ENCODE measurements around the gene C15orf39. TPM values are rescaled to one million over a fixed set of nuclear protein-coding genes. Genes with fewer than 3 reads are reported as not detected.

The C15orf39 gene
- total and polyA plus RNA-seq, 2 experiments from 2014 or later = 13.4 to 54.1 TPM

DNA sequence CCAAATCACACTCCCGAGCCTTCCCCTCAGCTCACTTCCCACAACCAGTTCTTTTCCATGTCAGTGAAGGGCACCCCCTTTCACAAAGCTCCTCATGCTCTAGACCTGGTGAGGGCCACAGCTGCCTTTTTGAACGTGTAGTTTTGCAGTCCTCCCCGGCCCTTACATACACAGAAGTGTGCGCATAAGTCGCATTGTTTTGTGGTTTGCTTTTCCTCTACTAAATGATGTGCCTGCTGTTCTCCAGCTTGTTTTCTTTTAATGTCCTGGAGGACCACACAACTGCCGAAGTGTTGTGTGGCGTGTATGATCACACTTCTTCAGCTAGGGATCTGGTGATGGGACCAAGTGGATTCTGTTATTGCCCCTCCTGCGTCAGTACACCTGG is 7.6 kb downstream of the C15orf39 start (continued):
- TF ChIP-seq ZNF114 (CRISPR knock-in tag; IDR thresholded peaks at IDR 0.05) (no peak), EZH2 (IDR thresholded peaks at IDR 0.05; ENCODE audit: low read depth, unreplicated experiment) (no peak), POLR2AphosphoS5 (IDR thresholded peaks at IDR 0.05; ENCODE audit: low read depth) (no peak), JUNB (IDR thresholded peaks at IDR 0.05; ENCODE audit: unreplicated experiment) (no peak), NANOG (IDR thresholded peaks at IDR 0.05; ENCODE audit: borderline replicate concordance) (no peak), STAT1 (IDR thresholded peaks at IDR 0.05; ENCODE audit: unreplicated experiment) (no peak), ZNF331 (CRISPR knock-in tag; IDR thresholded peaks at IDR 0.05; ENCODE audit: low read depth) (no peak), CREB1 (CRISPR knock-in tag; IDR thresholded peaks at IDR 0.05; ENCODE audit: low read depth) (no peak)
- TF ChIP-seq, protein P1, sequence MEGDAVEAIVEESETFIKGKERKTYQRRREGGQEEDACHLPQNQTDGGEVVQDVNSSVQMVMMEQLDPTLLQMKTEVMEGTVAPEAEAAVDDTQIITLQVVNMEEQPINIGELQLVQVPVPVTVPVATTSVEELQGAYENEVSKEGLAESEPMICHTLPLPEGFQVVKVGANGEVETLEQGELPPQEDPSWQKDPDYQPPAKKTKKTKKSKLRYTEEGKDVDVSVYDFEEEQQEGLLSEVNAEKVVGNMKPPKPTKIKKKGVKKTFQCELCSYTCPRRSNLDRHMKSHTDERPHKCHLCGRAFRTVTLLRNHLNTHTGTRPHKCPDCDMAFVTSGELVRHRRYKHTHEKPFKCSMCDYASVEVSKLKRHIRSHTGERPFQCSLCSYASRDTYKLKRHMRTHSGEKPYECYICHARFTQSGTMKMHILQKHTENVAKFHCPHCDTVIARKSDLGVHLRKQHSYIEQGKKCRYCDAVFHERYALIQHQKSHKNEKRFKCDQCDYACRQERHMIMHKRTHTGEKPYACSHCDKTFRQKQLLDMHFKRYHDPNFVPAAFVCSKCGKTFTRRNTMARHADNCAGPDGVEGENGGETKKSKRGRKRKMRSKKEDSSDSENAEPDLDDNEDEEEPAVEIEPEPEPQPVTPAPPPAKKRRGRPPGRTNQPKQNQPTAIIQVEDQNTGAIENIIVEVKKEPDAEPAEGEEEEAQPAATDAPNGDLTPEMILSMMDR (conservative IDR thresholded peaks at IDR 0.05; ENCODE audit: low read depth in 2 of 2) = no peak

DNA sequence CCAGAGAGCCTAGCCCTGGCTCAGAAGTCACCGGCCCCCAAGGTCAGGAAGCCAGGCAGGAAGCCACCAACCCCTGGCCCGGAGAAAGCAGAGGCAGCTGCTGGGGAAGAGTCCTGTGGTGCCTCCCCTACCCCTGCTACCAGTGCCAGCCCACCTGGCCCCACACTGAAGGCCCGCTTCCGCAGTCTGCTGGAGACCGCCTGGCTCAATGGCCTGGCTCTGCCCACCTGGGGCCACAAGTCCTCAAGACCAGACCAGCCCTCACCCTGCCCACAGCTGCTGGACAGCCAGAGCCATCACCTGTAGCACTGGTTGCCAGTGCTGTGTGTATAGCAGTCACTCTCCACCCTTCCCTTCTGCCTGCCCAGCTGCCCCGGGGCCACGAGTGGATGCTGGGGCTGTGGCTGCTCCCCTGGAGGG is 9.1 kb downstream of the C15orf39 start:
- Histone ChIP-seq H4K20me1 (replicated peaks; ENCODE audit: insufficient read depth) (peaks cover 44% of the 10 kb centered on the region), H3K79me2 (replicated peaks; ENCODE audit: insufficient read depth) (peaks cover 36% of the 10 kb centered on the region), H3K27ac (ENCODE audit: low read depth) (no peak overlapping the region), H3K4me1 (ENCODE audit: insufficient read depth) (no peaks in the 10 kb centered on the region; the same call in 1 of the 2 replicates), H3K36me3 (ENCODE audit: insufficient read depth) (peaks cover 14% of the 10 kb centered on the region; the same call in 1 of the 2 replicates), H3K9me2 (ENCODE audit: insufficient read depth) (no peaks in the 10 kb centered on the region), H3F3A (replicated peaks; ENCODE audit: low read depth) (no peaks in the 10 kb centered on the region), H3K4me2 (no peak overlapping the region), H2AFZ (no peak overlapping the region), H3K4me3 (no peak overlapping the region), H3K27me3 (ENCODE audit: insufficient read depth) (no peaks in the 10 kb centered on the region)
- Mint-ChIP-seq H3K4me3 (no peak overlapping the region), H3K9me3 (no peaks in the 10 kb centered on the region), H3K27ac (no peak overlapping the region), H3K4me1 (peaks cover 24% of the 10 kb centered on the region), H3K36me3 (ENCODE audit: low read depth) (peaks cover 48% of the 10 kb centered on the region), H3K27me3 (ENCODE audit: insufficient read depth, low read depth, poor library complexity) (peaks cover 14% of the 10 kb centered on the region)
- DNase-seq (ENCODE audit: low spot score) = no peak
- ATAC-seq = no peak
- TF ChIP-seq POLR2AphosphoS5 (IDR thresholded peaks at IDR 0.05; ENCODE audit: low read depth) (no peak), JUNB (IDR thresholded peaks at IDR 0.05; ENCODE audit: unreplicated experiment) (no peak), ZNF331 (CRISPR knock-in tag; IDR thresholded peaks at IDR 0.05; ENCODE audit: low read depth) (no peak), EZH2phosphoT487 (IDR thresholded peaks at IDR 0.05; ENCODE audit: unreplicated experiment) (no peak), ZNF114 (CRISPR knock-in tag; IDR thresholded peaks at IDR 0.05) (no peak), NANOG (IDR thresholded peaks at IDR 0.05; ENCODE audit: borderline replicate concordance) (no peak), EZH2 (IDR thresholded peaks at IDR 0.05; ENCODE audit: low read depth, unreplicated experiment) (no peak), CREB1 (CRISPR knock-in tag; IDR thresholded peaks at IDR 0.05; ENCODE audit: low read depth) (no peak), STAT1 (IDR thresholded peaks at IDR 0.05; ENCODE audit: unreplicated experiment) (no peak)
- TF ChIP-seq, protein P2, sequence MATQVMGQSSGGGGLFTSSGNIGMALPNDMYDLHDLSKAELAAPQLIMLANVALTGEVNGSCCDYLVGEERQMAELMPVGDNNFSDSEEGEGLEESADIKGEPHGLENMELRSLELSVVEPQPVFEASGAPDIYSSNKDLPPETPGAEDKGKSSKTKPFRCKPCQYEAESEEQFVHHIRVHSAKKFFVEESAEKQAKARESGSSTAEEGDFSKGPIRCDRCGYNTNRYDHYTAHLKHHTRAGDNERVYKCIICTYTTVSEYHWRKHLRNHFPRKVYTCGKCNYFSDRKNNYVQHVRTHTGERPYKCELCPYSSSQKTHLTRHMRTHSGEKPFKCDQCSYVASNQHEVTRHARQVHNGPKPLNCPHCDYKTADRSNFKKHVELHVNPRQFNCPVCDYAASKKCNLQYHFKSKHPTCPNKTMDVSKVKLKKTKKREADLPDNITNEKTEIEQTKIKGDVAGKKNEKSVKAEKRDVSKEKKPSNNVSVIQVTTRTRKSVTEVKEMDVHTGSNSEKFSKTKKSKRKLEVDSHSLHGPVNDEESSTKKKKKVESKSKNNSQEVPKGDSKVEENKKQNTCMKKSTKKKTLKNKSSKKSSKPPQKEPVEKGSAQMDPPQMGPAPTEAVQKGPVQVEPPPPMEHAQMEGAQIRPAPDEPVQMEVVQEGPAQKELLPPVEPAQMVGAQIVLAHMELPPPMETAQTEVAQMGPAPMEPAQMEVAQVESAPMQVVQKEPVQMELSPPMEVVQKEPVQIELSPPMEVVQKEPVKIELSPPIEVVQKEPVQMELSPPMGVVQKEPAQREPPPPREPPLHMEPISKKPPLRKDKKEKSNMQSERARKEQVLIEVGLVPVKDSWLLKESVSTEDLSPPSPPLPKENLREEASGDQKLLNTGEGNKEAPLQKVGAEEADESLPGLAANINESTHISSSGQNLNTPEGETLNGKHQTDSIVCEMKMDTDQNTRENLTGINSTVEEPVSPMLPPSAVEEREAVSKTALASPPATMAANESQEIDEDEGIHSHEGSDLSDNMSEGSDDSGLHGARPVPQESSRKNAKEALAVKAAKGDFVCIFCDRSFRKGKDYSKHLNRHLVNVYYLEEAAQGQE (IDR thresholded peaks at IDR 0.05; ENCODE audit: unreplicated experiment) = no peak
- TF ChIP-seq, protein P3, sequence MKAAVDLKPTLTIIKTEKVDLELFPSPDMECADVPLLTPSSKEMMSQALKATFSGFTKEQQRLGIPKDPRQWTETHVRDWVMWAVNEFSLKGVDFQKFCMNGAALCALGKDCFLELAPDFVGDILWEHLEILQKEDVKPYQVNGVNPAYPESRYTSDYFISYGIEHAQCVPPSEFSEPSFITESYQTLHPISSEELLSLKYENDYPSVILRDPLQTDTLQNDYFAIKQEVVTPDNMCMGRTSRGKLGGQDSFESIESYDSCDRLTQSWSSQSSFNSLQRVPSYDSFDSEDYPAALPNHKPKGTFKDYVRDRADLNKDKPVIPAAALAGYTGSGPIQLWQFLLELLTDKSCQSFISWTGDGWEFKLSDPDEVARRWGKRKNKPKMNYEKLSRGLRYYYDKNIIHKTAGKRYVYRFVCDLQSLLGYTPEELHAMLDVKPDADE (IDR thresholded peaks at IDR 0.05) = no peak
- TF ChIP-seq, protein P1 (conservative IDR thresholded peaks at IDR 0.05; ENCODE audit: low read depth in 2 of 2) = no peak

Measured in GM23338 (cell line).